DMS 273 (cell line): Measurements from ENCODE around the gene RUFY3.
"Not testable (repeated sequence)": the region's sequence is repeated elsewhere in the genome, so short reads cannot be mapped to it uniquely, and the experiment has no call there.

Experiments used
- DNase-seq: peaks from one replicate; lab custom pipeline; 2025; ENCODE audit not compliant: unreplicated experiment; lab: John Stamatoyannopoulos, UW

RUFY3 gene

GRCh38 chr4:70721747-70722146 lies at the start of gene RUFY3:
Gene RUFY3 (plus strand): TSS chr4:70721964. CDS start chr4:70722574, 610 bp downstream.
- DNase-seq: peak; percentile 62

DNA sequence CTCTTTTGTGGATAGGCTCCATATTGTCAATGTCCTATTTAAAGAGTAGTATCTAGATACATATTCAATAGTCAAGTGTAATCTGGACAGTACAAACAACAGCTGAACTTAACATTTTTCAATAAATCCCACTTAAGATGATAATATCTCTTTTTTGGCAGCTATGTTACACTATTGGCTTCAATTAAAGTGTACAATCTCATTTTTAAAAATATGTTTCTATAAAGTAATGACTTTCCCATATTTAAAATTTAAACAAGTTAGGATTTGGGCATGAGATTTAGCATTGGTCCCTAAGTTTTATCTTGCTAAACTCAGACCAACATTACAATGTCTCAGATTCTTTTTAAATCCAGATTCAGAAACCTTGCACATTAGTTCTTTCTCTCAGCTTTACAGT lies 47.6 kb upstream of the RUFY3 start:
- DNase-seq: no peak

GRCh38 chr4:70674731-70675130 lies 47.0 kb upstream of the RUFY3 start:
- DNase-seq: no peak

DNA sequence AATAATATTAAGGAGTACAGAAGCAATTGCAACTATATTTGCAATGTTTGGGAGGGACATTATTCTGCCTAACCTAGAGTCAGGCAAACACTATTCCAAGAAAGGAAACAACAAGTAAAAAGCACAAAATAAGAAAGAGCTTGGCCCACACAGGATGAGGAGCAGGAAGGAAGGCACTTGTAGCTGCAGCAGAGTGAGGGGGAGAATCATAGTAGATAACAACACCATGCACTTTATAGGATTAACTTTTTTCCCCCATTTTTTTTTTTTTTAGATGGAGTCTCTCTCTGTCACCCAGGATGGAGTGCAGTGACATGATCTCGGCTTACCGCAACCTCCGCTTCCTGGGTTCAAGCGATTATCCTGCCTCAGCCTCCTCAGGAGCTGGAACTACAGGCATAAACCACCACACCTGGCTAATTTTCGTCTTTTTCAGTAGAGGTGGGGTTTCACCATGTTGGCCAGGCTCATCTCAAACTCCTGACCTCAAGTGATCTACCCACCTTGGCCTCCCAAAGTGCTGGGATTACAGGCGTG lies 45.1 kb upstream of the RUFY3 start:
- DNase-seq: no peak

GRCh38 chr4:70678383-70678999 lies 43.3 kb upstream of the RUFY3 start:
- DNase-seq: no peak

DNA sequence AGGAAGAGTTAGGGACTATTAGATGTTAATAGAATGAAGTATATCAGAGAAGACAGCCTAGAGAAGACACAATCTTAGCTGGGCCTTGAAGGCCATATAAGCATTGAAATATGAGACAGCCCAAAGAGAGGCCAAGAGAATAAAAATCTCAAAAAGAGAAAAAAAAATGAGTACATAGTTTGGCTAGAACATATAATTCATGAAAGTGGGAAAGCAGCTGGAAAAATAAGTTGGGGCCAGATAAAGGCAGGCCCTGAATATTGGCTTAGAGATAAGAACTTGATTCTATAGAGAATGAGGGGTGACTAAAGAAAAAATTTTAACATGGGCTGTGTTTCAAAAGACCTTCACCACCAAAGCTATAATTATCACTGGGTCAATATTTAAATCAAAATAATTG lies 40.8 kb upstream of the RUFY3 start:
- DNase-seq: no peak

DNA sequence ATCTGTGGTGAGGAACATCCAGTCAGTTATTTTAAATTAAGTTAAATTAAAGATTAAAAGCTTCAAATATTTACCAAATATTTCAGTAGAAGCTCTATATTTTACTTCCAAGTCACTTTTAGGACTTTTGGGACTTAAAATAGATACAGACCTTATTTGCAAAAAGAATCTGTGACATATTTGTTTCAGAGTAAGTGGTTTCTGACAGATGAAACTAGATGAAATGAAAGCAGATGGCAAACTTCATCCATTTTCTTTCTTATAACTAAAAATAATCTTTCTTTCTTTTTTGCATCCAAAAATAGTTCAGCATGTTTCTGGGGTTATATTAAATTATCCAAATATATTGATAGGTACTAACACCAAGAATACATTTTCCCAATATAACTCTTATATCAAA lies 40.1 kb upstream of the RUFY3 start:
- DNase-seq: no peak

DNA sequence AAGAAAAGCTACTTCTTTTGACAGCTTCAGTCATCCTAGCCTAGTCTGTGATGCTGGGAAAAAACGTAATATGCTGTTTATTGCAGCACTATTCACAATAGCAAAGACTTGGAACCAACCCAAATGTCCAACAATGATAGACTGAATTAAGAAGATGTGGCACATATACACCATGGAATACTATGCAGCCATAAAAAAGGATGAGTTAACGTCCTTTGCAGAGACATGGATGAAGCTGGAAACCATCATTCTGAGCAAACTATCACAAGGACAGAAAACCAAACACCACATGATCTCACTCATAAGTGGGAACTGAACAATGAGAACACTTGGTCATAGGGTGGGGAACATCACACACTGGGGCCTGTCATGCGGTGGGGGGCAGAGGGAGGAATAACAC lies 39.6 kb upstream of the RUFY3 start:
- DNase-seq: not testable (repeated sequence)

DNA sequence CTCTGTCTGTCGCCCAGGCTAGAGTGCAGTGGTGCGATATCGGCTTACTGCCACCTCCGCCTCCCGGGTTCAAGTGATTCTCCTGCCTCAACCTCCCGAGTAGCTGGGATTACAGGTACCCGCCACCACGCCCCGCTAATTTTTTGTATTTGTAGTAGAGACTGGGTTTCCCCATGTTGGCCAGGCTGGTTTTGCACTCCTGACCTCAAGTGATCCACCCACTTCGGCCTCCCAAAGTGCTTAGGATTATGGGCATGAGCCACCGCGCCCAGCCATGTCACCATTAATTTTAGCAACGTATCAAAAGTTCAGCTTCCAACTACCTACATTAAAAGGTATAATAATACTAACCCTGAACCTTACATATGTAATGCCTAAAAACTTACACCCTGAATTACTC lies 34.4 kb upstream of the RUFY3 start:
- no peak for DNase-seq

DNA sequence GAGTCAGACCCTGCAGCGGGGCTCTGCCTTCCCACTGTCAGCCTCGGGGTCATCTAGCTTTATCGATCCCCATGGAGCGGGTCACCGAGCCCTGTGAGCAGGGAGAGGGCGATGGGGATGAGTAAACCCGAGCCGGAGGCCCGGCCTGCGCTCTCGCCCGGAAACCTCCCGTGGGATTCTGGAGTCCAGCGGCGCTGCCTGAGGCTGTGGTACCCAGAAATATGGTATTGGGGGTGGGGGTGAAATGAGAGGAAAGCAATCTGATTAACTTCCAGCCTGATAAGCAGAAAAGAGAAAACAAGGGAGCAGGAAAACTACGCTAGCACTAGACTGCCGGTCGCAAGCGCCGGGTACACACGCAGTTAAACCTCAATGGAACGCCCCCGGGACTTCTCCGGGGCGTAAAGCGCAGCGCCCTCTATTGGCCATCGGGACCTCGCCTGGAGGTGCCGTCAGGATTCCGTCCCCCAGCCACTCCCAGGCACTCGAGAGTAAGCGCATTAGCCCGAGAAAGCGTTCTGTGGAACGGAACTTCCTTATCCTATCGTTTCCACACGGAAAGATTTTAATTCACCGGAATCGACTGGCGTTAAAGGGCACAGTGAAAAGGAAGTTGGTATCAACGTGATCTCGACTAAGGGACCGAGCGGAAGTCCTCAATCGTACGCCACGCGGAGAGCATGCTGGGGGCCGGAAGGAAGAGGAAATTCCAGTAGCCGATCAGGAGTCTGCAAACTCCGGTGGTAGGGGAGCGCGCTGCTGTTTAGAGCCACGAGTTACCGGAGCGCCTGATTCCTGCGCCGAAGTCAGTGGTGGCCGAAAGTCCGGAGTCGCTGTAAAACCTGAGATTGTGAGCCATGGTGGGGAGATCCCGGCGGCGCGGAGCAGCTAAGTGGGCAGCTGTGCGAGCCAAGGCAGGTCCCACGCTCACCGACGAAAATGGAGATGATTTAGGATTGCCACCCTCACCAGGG lies 33.7 kb upstream of the RUFY3 start, which contains the start of gene UTP3:
TSS of gene UTP3 (plus strand) at position 712 of the 974 bp plus-strand sequence. CDS start at position 858, 146 bp downstream.
- DNase-seq: peak; percentile 98

DNA sequence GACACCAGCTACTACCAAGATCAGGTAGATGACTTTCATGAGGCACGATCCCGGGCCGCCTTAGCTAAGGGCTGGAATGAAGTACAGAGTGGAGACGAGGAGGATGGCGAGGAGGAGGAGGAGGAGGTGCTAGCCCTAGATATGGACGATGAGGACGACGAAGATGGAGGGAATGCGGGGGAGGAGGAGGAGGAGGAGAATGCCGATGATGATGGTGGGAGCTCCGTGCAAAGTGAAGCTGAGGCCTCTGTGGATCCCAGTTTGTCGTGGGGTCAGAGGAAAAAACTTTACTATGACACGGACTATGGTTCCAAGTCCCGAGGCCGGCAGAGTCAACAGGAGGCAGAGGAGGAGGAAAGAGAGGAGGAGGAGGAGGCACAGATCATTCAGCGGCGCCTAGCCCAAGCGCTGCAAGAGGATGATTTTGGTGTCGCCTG lies 33.0 kb upstream of the RUFY3 start:
- DNase-seq: peak; percentile 36

DNA sequence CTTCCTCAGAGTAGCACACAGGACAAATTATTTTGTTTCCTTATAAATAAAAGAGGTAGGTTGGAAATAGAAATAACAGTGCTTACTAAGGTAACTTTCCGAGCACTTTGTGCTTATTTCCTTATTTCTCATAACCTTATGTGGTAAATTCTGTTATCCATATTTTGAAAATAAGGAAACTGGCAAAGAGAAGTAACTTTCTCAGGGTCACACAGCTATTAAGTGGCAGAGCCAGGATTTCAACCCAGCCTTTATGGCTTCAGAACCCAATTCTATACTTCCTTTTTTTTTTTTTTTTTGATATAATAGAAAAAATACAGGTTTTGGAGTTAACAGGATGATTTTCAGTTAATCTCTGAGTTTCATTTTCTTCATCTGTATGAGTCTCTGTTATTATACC lies 30.1 kb upstream of the RUFY3 start:
- DNase-seq: no peak

DNA sequence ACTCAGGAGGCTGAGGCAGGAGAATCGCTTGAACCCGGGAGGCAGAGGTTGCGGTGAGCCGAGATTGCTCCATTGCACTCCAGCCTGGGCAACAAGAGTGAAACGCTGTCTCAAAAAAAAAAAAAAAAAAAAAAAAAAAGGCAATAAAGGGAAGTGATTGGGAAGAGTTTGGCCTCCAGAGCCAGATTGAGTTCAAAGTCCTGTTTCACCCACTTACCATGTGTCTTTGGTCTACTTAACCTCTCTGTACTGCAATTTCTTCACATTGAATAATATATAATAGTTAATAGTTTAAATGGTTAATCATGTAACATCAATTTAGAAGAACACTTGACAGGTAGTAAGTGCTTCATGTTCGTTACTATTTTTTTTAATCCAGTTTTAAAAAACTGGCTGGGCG lies 27.1 kb upstream of the RUFY3 start:
- DNase-seq: not testable (repeated sequence)

- not testable (repeated sequence) for DNase-seq
Observed at GRCh38 chr4:70698435-70698834, 23.3 kb upstream of the RUFY3 start.

DNA sequence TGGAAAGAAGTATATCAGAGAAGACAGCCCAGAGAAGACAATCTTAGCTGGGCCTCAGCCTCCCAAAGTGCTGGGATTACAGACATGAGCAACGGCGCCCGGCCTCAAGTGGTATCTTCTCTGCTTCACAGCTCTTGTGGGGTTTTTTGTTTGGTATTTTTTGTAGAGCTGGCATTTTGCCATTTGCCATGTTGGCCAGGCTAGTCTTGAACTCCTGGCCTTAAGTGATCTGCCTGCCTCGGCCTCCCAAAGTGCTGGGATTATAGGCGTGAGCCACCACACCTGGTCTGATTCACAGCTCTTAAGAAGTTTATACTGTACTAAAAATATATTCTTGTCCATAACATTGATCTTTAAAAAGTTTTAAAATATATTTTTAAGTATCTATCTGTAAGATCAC lies 21.1 kb upstream of the RUFY3 start:
- DNase-seq: no peak

DNA sequence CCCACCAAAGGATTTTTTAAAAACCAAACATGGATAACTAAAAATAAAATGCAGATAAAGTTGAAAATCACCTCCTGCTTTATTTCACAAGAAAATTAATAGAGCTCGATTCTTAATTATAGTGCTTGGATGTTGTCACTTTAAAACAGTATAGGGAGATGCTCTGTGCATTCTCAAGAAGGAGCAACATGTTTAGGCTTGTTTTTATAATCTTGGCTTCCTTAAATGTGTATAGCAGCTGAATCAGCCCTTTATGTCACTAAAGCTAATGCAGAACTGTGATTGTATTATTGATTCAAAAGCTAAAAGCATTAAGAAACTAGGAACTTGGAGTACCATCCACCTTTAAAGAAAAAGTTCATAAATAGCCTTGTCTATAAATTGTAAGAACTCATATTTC lies 20.5 kb upstream of the RUFY3 start:
- DNase-seq: no peak

- not testable (repeated sequence) for DNase-seq
Observed at GRCh38 chr4:70702592-70702991, 19.2 kb upstream of the RUFY3 start.

DNA sequence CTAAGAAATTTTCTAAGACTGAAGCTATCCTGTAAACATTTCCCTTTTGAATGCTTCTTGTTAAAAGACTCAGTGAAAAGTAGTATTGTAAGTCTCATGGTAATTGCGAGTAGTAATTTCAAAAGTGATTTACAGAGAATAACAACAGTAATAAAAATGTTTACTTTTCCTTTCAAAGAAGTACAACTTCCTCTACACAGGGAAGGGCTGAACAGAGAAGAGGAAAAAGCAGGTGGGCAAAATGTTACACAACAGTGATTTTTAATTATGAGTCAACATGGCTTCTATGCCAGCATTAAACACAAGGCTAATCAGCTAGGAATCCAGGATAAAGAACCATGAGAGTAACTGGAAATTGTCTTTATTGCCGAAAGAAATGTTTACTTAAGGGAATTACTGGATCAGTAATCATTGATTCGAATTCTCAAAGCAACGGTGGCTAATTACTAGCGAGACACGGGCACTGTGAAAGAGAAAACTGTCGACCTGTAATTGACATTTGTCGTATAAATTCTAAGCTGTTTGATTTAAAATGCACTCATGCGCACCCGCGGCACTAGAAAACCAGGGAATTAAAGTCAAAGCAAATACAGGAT lies 18.0 kb upstream of the RUFY3 start:
- DNase-seq: peak; percentile 56

DNA sequence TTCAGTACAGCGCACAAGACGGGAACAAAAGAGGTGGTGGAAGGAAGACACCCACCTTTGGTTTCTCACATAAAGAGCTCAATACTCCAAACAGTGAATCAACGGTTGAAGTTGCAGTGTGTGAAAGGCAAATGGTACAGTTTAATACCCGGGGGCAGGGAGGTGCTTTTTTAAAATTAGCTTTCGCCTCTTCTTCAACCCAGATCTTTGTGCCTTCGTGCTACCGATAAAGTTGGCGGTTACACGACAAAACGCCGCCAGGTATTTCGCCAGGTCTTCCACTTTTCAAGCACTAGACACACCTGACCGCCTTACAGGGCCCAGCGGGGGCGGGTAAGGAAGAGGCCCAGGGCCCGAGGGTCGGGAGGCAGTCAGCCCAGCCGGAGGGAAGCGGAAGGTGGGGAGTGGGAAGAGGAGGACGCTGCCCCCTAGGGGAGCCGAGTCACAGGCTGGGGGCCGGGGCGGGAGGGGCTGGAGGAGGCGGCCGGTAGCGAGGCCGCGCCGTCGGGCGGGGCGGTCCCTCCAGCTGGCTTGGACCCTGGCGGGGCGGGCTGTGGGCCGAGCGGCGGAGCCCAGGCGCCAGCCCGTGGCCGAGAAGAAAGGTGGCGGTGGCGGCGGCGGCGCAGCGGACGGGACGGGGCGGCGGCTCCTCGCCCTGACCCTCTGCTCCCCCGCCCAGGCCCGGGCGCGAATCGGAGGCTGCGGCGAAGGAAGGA lies 17.4 kb upstream of the RUFY3 start:
- DNase-seq: peak; percentile 88

DNA sequence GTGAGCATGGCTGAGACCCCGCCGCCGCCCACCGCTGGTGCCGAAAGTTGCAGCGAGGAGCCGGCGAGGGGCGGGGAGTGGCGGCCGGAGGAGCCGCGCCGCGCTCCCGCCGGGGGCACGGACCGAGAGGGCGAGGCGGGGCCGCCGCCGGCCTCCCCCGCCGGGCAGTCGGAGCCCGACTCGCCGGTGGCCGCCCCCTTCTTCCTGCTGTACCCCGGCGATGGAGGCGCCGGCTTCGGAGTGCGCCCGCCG lies 16.9 kb upstream of the RUFY3 start:
- DNase-seq: no peak
